ENCODE measurements around the gene AFG1L. TPM values are rescaled to one million over a fixed set of nuclear protein-coding genes. Genes with fewer than 3 reads are reported as not detected.

The AFG1L gene
- total RNA-seq, 1 experiment from 2014 or later = 7.9 TPM

DNA sequence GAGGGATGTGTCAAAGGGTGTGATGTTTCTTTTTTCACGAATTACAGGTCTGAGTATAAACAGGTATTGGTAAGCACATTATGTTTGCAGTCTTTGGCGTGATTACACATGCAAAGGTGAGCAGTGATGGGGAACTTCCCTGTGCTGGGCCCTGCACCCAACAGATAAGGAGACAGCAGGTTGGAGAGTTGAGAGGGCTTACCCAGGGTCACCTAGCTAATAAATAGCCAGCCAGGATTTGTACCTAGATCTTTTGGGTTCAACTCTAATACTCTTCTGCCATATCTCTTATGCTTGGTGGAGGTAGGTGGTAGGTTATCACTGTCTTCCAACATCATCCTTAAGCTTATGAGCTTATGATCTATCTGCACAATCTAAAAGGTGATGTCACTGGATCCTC lies 46.5 kb downstream of the AFG1L start:
- DNase-seq (ENCODE audit: low spot score) = no peak
- Mint-ChIP-seq H3K4me3 (no peak overlapping the region), H3K27ac (no peak overlapping the region), H3K36me3 (no peaks in the 10 kb centered on the region; the same call in 1 of the 2 replicates), H3K9me3 (no peaks in the 10 kb centered on the region), H3K27me3 (ENCODE audit: low read depth) (no peaks in the 10 kb centered on the region), H3K4me1 (no peaks in the 10 kb centered on the region)
- ChIA-PET CTCF (no interaction called here), POLR2A (no interaction called here)
- ATAC-seq = no peak
- TF ChIP-seq MYBL2 (CRISPR knock-in tag; IDR thresholded peaks at IDR 0.05) (no peak), SMAD4 (CRISPR knock-in tag; IDR thresholded peaks at IDR 0.05) (no peak), ZNF232 (CRISPR knock-in tag; IDR thresholded peaks at IDR 0.05) (no peak), TP53 (CRISPR knock-in tag; IDR thresholded peaks at IDR 0.05) (no peak), IRF2 (CRISPR knock-in tag; IDR thresholded peaks at IDR 0.05; ENCODE audit: borderline replicate concordance, low read depth) (no peak), JUN (CRISPR knock-in tag; IDR thresholded peaks at IDR 0.05) (no peak), ZNF317 (CRISPR knock-in tag; IDR thresholded peaks at IDR 0.05; ENCODE audit: borderline replicate concordance, low read depth) (no peak), NFE2L1 (CRISPR knock-in tag; IDR thresholded peaks at IDR 0.05) (no peak)
- TF ChIP-seq, protein P1, sequence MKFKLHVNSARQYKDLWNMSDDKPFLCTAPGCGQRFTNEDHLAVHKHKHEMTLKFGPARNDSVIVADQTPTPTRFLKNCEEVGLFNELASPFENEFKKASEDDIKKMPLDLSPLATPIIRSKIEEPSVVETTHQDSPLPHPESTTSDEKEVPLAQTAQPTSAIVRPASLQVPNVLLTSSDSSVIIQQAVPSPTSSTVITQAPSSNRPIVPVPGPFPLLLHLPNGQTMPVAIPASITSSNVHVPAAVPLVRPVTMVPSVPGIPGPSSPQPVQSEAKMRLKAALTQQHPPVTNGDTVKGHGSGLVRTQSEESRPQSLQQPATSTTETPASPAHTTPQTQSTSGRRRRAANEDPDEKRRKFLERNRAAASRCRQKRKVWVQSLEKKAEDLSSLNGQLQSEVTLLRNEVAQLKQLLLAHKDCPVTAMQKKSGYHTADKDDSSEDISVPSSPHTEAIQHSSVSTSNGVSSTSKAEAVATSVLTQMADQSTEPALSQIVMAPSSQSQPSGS (CRISPR knock-in tag; IDR thresholded peaks at IDR 0.05; ENCODE audit: borderline replicate concordance, low read depth) = no peak
- TF ChIP-seq, protein P2, sequence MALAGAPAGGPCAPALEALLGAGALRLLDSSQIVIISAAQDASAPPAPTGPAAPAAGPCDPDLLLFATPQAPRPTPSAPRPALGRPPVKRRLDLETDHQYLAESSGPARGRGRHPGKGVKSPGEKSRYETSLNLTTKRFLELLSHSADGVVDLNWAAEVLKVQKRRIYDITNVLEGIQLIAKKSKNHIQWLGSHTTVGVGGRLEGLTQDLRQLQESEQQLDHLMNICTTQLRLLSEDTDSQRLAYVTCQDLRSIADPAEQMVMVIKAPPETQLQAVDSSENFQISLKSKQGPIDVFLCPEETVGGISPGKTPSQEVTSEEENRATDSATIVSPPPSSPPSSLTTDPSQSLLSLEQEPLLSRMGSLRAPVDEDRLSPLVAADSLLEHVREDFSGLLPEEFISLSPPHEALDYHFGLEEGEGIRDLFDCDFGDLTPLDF (CRISPR knock-in tag; IDR thresholded peaks at IDR 0.05) = no peak
- TF ChIP-seq, protein P3, sequence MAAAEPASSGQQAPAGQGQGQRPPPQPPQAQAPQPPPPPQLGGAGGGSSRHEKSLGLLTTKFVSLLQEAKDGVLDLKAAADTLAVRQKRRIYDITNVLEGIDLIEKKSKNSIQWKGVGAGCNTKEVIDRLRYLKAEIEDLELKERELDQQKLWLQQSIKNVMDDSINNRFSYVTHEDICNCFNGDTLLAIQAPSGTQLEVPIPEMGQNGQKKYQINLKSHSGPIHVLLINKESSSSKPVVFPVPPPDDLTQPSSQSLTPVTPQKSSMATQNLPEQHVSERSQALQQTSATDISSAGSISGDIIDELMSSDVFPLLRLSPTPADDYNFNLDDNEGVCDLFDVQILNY (CRISPR knock-in tag; IDR thresholded peaks at IDR 0.05) = no peak
- TF ChIP-seq, protein P4, sequence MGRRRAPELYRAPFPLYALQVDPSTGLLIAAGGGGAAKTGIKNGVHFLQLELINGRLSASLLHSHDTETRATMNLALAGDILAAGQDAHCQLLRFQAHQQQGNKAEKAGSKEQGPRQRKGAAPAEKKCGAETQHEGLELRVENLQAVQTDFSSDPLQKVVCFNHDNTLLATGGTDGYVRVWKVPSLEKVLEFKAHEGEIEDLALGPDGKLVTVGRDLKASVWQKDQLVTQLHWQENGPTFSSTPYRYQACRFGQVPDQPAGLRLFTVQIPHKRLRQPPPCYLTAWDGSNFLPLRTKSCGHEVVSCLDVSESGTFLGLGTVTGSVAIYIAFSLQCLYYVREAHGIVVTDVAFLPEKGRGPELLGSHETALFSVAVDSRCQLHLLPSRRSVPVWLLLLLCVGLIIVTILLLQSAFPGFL (CRISPR knock-in tag; IDR thresholded peaks at IDR 0.05; ENCODE audit: borderline replicate concordance) = no peak

DNA sequence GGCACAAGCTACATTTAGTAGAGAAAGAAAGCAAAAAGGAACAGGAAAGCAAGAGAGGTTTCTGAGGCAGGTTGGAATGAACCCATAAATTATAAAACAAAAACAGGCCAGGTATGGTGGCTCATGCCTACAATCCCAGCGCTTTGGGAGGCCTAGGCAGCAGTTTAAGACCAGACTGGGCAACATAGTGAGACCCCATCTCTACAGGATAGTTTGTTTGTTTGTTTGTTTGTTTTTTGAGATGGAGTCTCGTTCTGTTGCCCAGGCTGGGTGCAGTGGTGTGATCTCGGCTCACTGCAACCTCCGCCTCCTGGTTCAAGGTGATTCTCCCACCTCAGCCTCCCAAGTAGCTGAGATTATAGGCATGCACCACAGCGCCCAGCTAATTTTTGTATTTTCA lies 49.0 kb downstream of the AFG1L start:
- ChIA-PET CTCF (no interaction called here), POLR2A (no interaction called here)
- 0 out of 2 replicates have a peak, but pooled peaks have one; percentile 31 for TF ChIP-seq ZNF121 (CRISPR knock-in tag; IDR thresholded peaks at IDR 0.05)
- TF ChIP-seq HMGA2 (CRISPR knock-in tag; IDR thresholded peaks at IDR 0.05) = no peak
- DNase-seq (ENCODE audit: low spot score) (no peak), ATAC-seq (no peak)
- no peaks in the 10 kb centered on the region for H3K4me1 Mint-ChIP-seq
- no peak overlapping the region for H3K27ac Mint-ChIP-seq
- no peak overlapping the region for H3K4me3 Mint-ChIP-seq
- H3K36me3 Mint-ChIP-seq = no peaks in the 10 kb centered on the region; the same call in 1 of the 2 replicates
- H3K27me3 Mint-ChIP-seq (ENCODE audit: low read depth) = no peaks in the 10 kb centered on the region
- H3K9me3 Mint-ChIP-seq = no peaks in the 10 kb centered on the region

DNA sequence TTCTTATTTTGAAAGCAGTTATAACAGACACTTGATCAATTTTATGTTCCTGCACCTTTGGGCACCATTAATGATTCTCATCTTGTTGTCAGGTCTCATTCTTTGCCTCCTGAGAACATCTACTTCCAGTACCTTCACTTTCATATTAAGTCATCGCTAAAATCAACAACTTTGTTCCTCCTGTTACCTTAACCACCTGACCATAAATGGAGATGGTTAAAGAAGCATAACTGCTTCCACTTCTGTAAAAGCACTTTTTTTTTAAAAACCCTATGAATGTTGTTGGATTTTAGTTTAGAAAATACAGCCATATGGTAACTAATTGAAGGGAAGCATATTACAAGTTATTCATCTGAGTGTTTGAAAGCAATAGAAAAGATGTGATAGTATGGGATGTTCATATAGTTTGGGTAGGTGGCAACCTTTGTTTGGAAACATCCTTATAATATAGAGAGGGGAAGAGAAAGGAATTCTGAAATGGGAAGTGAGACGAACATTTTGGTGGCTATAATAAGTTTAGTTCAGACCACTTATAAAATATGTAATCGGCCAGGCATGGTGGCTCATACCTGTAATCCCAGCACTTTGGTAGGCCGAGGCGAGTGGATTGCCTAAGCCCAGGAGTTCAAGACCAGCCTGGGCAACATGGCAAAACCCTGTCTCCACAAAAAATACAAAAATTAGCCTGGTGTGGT lies 53.9 kb downstream of the AFG1L start:
- no peaks in the 10 kb centered on the region; the same call in 1 of the 2 replicates for H3K36me3 Mint-ChIP-seq
- no peaks in the 10 kb centered on the region for H3K9me3 Mint-ChIP-seq
- H3K4me3 Mint-ChIP-seq = no peak overlapping the region
- POLR2A ChIA-PET = no interaction called here
- H3K4me1 Mint-ChIP-seq = no peaks in the 10 kb centered on the region
- DNase-seq (ENCODE audit: low spot score) = no peak
- CTCF ChIA-PET = no interaction called here
- no peaks in the 10 kb centered on the region for H3K27me3 Mint-ChIP-seq (ENCODE audit: low read depth)
- ATAC-seq = no peak
- H3K27ac Mint-ChIP-seq = no peak overlapping the region
- TF ChIP-seq NR2C2 (CRISPR knock-in tag; IDR thresholded peaks at IDR 0.05) (no peak), JAZF1 (CRISPR knock-in tag; IDR thresholded peaks at IDR 0.05) (no peak), ETV6 (CRISPR knock-in tag; IDR thresholded peaks at IDR 0.05) (no peak), ZNF671 (CRISPR knock-in tag; IDR thresholded peaks at IDR 0.05) (no peak), TCF7 (CRISPR knock-in tag; IDR thresholded peaks at IDR 0.05; ENCODE audit: low read depth) (no peak), EMX1 (CRISPR knock-in tag; IDR thresholded peaks at IDR 0.05) (no peak)
- TF ChIP-seq, protein P5, sequence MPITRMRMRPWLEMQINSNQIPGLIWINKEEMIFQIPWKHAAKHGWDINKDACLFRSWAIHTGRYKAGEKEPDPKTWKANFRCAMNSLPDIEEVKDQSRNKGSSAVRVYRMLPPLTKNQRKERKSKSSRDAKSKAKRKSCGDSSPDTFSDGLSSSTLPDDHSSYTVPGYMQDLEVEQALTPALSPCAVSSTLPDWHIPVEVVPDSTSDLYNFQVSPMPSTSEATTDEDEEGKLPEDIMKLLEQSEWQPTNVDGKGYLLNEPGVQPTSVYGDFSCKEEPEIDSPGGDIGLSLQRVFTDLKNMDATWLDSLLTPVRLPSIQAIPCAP (CRISPR knock-in tag; IDR thresholded peaks at IDR 0.05) = no peak
- TF ChIP-seq, protein P6, sequence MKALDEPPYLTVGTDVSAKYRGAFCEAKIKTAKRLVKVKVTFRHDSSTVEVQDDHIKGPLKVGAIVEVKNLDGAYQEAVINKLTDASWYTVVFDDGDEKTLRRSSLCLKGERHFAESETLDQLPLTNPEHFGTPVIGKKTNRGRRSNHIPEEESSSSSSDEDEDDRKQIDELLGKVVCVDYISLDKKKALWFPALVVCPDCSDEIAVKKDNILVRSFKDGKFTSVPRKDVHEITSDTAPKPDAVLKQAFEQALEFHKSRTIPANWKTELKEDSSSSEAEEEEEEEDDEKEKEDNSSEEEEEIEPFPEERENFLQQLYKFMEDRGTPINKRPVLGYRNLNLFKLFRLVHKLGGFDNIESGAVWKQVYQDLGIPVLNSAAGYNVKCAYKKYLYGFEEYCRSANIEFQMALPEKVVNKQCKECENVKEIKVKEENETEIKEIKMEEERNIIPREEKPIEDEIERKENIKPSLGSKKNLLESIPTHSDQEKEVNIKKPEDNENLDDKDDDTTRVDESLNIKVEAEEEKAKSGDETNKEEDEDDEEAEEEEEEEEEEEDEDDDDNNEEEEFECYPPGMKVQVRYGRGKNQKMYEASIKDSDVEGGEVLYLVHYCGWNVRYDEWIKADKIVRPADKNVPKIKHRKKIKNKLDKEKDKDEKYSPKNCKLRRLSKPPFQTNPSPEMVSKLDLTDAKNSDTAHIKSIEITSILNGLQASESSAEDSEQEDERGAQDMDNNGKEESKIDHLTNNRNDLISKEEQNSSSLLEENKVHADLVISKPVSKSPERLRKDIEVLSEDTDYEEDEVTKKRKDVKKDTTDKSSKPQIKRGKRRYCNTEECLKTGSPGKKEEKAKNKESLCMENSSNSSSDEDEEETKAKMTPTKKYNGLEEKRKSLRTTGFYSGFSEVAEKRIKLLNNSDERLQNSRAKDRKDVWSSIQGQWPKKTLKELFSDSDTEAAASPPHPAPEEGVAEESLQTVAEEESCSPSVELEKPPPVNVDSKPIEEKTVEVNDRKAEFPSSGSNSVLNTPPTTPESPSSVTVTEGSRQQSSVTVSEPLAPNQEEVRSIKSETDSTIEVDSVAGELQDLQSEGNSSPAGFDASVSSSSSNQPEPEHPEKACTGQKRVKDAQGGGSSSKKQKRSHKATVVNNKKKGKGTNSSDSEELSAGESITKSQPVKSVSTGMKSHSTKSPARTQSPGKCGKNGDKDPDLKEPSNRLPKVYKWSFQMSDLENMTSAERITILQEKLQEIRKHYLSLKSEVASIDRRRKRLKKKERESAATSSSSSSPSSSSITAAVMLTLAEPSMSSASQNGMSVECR (CRISPR knock-in tag; IDR thresholded peaks at IDR 0.05; ENCODE audit: borderline replicate concordance) = no peak
- TF ChIP-seq, protein P7, sequence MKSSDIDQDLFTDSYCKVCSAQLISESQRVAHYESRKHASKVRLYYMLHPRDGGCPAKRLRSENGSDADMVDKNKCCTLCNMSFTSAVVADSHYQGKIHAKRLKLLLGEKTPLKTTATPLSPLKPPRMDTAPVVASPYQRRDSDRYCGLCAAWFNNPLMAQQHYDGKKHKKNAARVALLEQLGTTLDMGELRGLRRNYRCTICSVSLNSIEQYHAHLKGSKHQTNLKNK (CRISPR knock-in tag; IDR thresholded peaks at IDR 0.05) = no peak
